ENCODE results near the gene AGAP1.

DNA sequence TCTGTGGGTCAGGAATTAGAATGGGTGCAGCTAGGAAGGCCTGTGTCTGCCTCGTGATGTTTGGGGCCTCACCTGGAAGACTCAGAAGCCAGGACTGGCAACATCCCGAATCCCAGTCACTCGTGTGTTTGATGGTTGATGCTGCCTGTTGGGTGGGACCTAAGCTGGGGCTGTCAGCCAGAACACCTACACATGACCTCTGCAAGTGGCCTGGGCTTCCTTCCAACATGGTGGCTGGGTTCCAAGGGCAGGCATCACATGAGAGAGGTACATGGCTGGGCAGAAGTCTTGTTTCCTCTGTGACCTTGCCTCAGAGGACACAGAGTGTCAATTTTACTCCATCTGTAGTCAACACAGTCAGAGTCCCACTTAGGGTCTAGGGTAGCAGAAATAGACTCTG is 496.5 kb downstream of the AGAP1 start:
- TF ChIP-seq POLR2AphosphoS5 (IDR thresholded peaks at IDR 0.05) = no peak
- TF ChIP-seq CTCF (IDR thresholded peaks at IDR 0.05) = no peak
